Fibroblast of mammary gland (primary cell): ENCODE measurements around the gene SDF2L1.
"Not testable (repeated sequence)": the region's sequence is repeated elsewhere in the genome, so short reads cannot be mapped to it uniquely, and the experiment has no call there.

Source experiments
- DNase-seq: peaks from one replicate; pipeline ENCODE4 v3.0.0-alpha.2; 2010; ENCODE audit warnings: low read depth
- H3K4me3 ChIP-seq: 2 replicates; pipeline ENCODE4 v1.5.1; 2011; ENCODE audit warnings: low read depth, mild to moderate bottlenecking, low read length, moderate library complexity; ENCODE audit not compliant: control insufficient read depth
- CTCF ChIP-seq: conservative IDR thresholded peaks from 2 replicates; pipeline ENCODE4 v1.5.1; 2011; ENCODE audit warnings: low read depth, low read length, inconsistent platforms; ENCODE audit not compliant: control insufficient read depth, insufficient read depth

The SDF2L1 gene

GRCh38 chr22:21599053-21599893 lies 42.8 kb upstream of the SDF2L1 start:
- H3K4me3 ChIP-seq, result no peak overlapping the region
- no peak for DNase-seq
- no peak for TF ChIP-seq CTCF

DNA sequence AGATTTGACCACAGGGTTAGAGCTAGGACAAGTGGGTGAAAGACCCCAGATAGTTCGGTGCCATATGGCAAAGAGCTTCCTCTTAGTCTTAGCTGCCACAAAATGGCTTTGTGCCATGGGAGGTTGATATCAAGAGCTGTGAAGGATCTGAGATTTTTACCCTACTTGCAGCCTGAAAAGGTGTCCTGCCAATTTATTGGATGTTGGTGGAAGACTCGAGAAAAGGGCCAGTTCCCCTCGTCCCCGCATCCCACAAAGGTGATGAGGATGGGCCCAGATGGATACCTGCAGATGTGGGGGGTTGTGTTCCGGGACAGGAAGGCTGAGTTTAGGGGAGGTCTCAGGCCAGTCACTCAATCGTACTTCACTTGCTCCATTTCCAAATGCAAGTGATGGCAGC lies 39.5 kb upstream of the SDF2L1 start:
- H3K4me3 ChIP-seq, result no peak overlapping the region
- TF ChIP-seq CTCF, result no peak
- no peak for DNase-seq

- TF ChIP-seq CTCF, result no peak
- no peak for DNase-seq
- H3K4me3 ChIP-seq, result no peak overlapping the region
Observed at GRCh38 chr22:21603973-21604372, 38.1 kb upstream of the SDF2L1 start.

DNA sequence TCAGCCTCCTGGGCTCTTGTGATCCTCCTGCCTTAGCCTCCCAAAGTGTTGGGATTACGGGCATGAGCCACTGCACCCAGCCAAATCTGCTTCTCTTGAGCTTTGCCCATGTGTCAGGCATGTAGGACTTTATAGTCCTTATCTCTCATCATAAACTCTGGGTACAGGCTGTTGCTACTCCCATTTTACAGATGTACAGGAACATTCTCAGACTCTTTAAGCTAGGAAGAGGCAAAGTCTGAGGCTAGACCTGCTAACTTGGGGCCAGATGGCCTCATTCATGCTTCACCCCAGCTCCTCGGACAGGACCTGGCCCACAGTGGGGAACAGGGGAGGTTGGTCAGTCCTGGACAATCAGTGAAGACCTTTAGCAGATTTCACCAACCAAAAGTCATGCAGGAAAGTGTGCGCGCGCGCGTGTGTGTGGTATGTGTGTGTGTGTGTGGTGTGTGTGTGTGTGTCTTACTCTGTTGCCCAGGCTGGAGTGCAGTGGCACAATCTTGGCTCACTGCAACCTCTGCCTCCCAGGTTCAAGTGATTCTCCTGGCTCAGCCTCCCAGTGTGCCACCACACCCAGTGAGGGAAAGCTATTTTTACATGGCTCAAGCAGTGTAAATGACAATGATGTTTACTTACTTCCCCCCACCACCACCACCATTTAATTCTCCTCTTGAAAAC lies 36.1 kb upstream of the SDF2L1 start:
- no peak overlapping the region for H3K4me3 ChIP-seq
- TF ChIP-seq CTCF, result no peak
- DNase-seq, result no peak

DNA sequence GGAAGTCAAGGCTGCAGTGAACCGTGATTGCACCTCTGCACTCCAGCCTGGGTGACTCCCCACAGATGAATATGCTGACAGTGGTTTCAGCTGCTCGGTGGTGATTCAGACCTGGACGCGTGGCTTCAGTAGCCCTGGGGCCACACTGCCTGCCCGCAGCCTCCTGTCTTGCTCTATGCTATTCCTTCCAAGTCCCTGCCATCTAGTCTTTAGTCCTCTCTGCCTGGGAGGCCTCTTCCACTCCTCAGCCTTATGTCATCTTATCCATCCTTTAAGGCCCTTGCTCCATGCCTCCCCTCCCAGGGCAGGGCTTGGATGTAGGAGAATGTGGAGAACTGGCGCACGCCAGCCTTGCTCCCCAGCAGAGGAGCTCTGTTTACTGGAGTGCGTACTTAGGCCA lies 35.3 kb upstream of the SDF2L1 start:
- no peak overlapping the region for H3K4me3 ChIP-seq
- no peak for TF ChIP-seq CTCF
- no peak for DNase-seq

GRCh38 chr22:21609556-21610157 lies 32.4 kb upstream of the SDF2L1 start:
- DNase-seq, H3K4me3 ChIP-seq: not testable (repeated sequence)
